Vagina (tissue), 2 donors: ENCODE results near the gene FGF22. TPM values are rescaled to one million over a fixed set of nuclear protein-coding genes. Genes with fewer than 3 reads are reported as not detected.
"Not testable (repeated sequence)": the region's sequence is repeated elsewhere in the genome, so short reads cannot be mapped to it uniquely, and the experiment has no call there.

Source experiments
- DNase-seq, 2 donors: peaks; one replicate each; pipeline ENCODE4 v3.0.0-alpha.2; 2017; ENCODE audit errors: extremely low spot score in 2 of 2
- H3K27ac ChIP-seq: fragments of 200-600 bp; sonication (generic); one replicate; pipeline ENCODE4 v1.5.1; 2019
- H3K27me3 ChIP-seq: fragments of 200-600 bp; sonication (generic); one replicate; pipeline ENCODE4 v1.5.1; 2019
- H3K36me3 ChIP-seq, 2 donors: fragments of 200-600 bp; sonication (generic); one replicate each; pipeline ENCODE4 v1.5.1; 2017 to 2019
- H3K4me1 ChIP-seq: fragments of 200-600 bp; sonication (generic); one replicate; pipeline ENCODE4 v1.5.1; 2019
- H3K4me3 ChIP-seq, 2 donors: fragments of 200-600 bp; sonication (generic); 1 replicate in 1 of 2; 2 replicates in 1 of 2; pipeline ENCODE4 v1.5.1; 2016 to 2019
- H3K9me3 ChIP-seq: fragments of 200-600 bp; sonication (generic); one replicate; pipeline ENCODE4 v1.5.1; 2019
- POLR2A ChIP-seq, 2 donors: fragments of 450-650 bp; IDR thresholded peaks; one replicate each; pipeline ENCODE4 v1.6.1; 2017; ENCODE audit warnings: antibody characterized with exemption in 2 of 2, mild to moderate bottlenecking in 2 of 2, moderate library complexity in 2 of 2
- POLR2AphosphoS5 ChIP-seq, 2 donors: sonication (generic); formaldehyde crosslinking; IDR thresholded peaks; one replicate each; pipeline ENCODE4 v1.9.0; 2017; ENCODE audit warnings: antibody characterized with exemption in 2 of 2, mild to moderate bottlenecking in 2 of 2, low read depth in 1 of 2; ENCODE audit not compliant: insufficient read depth in 1 of 2
- intact Hi-C: fragments of 100-400 bp; cut with DNase I; formaldehyde crosslinking; loops from one replicate; pipeline ENCODE4 v1.15.1; 2023
- total RNA-seq: library from RNA; depleted of rRNA; stranded (reverse); fragments of >200 nt; gene quantifications from one replicate; pipeline ENCODE4 v1.2.3, GENCODE V29; 2016
- TF ChIP-seq, protein P1 (sequence below), 3 experiments: fragments of 450-650 bp in 2 of 3; fragments of 200-600 bp in 1 of 3; sonication (generic) in 1 of 3; IDR thresholded peaks; one replicate each; pipeline ENCODE4 v1.5.1; 2017 to 2019; ENCODE audit warnings: antibody characterized with exemption in 3 of 3, mild to moderate bottlenecking in 2 of 3, moderate library complexity in 2 of 3

The FGF22 gene
- total RNA-seq, 1 donor from 2014 or later = not detected

DNA sequence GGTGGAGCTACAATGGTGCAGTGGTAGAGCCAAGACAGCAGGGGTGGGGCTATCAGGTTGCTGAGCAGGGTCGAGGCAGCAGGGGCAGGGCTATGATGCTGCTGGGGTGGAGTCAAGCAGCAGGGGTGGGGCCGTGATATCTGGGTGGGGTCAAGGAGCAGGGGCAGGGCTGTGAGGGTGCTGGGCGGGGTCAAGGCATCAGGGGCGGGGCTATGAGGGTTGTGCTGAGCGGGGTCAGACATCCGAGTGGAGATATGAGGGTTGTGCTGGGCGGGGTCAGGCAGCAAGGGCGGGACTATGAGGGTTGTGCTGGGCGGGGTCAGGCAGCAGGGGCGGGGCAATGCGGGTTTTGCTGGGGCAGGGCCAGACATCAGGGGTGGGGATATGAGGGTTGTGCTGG is 35.3 kb upstream of the FGF22 start:
- TF ChIP-seq, protein P1, sequence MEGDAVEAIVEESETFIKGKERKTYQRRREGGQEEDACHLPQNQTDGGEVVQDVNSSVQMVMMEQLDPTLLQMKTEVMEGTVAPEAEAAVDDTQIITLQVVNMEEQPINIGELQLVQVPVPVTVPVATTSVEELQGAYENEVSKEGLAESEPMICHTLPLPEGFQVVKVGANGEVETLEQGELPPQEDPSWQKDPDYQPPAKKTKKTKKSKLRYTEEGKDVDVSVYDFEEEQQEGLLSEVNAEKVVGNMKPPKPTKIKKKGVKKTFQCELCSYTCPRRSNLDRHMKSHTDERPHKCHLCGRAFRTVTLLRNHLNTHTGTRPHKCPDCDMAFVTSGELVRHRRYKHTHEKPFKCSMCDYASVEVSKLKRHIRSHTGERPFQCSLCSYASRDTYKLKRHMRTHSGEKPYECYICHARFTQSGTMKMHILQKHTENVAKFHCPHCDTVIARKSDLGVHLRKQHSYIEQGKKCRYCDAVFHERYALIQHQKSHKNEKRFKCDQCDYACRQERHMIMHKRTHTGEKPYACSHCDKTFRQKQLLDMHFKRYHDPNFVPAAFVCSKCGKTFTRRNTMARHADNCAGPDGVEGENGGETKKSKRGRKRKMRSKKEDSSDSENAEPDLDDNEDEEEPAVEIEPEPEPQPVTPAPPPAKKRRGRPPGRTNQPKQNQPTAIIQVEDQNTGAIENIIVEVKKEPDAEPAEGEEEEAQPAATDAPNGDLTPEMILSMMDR (IDR thresholded peaks at IDR 0.05) = no peak
- TF ChIP-seq POLR2AphosphoS5 (IDR thresholded peaks at IDR 0.05; ENCODE audit: insufficient read depth in 1 of 2, low read depth in 1 of 2) = no peak
- no peak for TF ChIP-seq POLR2A (IDR thresholded peaks at IDR 0.05)
- no peak overlapping the region for H3K4me3 ChIP-seq
- no peaks in the 10 kb centered on the region for H3K36me3 ChIP-seq
- H3K27ac ChIP-seq = no peak overlapping the region
- no peaks in the 10 kb centered on the region for H3K27me3 ChIP-seq
- no peaks in the 10 kb centered on the region for H3K4me1 ChIP-seq
- intact Hi-C loops = no loop called here
- H3K9me3 ChIP-seq = no peaks in the 10 kb centered on the region
- DNase-seq = no peak

DNA sequence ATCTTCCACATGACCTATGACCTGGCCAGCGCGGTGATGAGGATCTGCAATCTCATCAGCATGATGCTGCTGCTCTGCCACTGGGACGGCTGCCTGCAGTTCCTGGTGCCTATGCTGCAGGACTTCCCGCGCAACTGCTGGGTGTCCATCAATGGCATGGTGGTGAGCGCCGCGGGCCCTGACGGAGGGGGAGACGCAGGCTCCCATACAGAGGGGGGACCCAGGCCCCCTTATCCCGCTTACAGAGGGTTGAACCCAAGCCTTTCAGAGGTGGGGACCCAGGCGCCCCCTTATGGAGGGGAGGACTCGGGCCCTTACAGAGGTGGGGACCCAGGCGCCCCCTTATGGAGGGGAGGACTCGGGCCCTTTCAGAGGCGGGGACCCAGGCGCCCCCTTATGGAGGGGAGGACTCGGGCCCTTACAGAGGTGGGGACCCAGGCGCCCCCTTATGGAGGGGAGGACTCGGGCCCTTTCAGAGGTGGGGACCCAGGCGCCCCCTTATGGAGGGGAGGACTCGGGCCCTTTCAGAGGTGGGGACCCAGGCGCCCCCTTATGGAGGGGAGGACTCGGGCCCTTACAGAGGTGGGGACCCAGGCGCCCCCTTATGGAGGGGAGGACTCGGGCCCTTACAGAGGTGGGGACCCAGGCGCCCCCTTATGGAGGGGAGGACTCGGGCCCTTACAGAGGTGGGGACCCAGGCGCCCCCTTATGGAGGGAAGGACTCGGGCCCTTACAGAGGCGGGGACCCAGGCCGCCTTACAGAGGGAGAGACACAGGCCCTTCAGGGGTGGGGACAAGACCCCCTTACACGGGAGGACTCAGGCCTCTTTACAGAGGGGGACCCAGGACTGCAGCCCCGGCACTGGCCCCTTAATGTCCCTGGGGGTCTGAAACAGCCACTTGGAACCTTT is 34.4 kb upstream of the FGF22 start:
- H3K4me1 ChIP-seq, H3K4me3 ChIP-seq, H3K9me3 ChIP-seq, H3K27me3 ChIP-seq, DNase-seq, H3K36me3 ChIP-seq, intact Hi-C loops, H3K27ac ChIP-seq: not testable (repeated sequence)

DNA sequence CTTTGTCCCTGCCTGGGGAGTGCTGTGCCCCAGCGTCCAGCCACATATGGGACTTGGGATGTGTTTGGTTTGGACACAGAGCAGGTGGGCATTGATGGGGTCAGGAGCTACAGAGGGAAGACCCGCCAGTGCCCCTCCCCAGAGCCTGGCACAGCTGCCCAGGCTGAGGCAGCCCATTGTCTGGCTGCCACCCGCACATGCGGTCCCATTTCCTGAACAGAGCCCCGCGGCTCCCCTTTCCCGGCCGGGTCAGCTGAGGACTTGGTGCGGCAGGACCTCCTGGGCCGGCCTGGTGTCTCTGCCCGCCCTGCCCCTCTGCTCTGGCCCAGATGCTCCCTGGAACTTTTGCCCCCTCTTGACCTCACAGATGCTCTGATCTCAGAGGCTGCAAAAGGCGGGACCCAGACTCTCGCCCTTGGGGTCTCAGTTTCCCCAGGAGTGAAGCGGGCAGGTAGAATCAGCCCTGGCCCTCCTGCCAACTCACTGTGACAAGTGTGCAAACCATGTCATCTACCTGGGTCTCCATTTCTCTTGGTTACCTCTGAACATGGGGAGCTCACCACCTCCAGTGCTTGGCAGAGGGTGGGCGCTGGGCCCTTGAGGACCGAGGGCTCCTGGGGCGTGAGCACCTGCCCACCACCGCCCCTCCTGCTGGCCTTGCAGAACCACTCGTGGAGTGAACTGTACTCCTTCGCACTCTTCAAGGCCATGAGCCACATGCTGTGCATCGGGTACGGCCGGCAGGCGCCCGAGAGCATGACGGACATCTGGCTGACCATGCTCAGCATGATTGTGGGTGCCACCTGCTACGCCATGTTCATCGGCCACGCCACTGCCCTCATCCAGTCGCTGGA is 32.2 kb upstream of the FGF22 start:
- no peaks in the 10 kb centered on the region for H3K36me3 ChIP-seq
- no peak overlapping the region for H3K27ac ChIP-seq
- H3K27me3 ChIP-seq = no peaks in the 10 kb centered on the region
- H3K4me1 ChIP-seq = peaks cover 17% of the 10 kb centered on the region
- no peaks in the 10 kb centered on the region for H3K9me3 ChIP-seq
- intact Hi-C loops = no loop called here
- TF ChIP-seq, protein P1 (IDR thresholded peaks at IDR 0.05) = no peak
- TF ChIP-seq POLR2A (IDR thresholded peaks at IDR 0.05) (no peak), POLR2AphosphoS5 (IDR thresholded peaks at IDR 0.05; ENCODE audit: insufficient read depth in 1 of 2, low read depth in 1 of 2) (no peak)
- DNase-seq = no peak
- no peak overlapping the region for H3K4me3 ChIP-seq

DNA sequence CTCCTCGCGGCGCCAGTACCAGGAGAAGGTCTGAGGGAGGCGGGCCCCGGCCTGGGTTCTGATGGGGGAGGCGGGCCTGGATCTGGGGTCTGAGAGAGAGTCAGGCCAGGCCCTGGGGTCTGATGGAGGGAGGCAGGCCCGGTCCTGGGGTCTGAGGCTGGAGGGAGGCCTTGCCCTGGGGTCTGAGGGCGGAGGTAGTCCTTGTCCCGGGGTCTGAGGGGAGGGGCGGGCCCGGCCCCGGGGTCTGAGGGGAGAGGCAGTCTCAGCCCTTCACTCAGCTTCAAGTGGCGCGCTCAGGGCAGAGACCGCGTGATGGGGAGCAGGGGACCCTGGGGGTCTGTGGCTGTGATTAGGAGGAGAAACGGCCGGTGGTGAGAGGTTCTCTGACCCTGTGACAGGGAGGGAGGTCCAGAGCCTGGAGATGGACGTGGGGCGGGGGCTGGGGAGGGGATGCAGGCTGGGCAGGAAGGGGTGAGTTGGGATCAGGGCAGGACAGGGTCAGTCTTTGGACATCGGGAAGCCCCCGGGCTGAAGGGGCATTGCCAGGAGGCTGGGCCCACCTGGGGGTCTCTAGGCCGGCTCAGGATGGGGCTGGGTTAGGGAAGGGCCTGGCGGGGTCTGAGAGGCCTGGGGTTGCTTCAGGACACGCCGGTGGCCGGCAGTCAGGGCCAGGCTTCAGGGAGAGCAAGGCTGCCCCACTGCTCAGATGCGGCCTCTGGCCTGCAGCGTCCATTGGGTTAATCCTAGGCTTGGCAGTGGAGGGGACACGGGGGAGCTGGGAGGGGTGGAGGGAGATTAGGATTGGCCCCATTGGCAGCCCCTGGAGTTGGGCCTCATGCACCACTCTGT is 31.3 kb upstream of the FGF22 start:
- DNase-seq = no peak
- Histone ChIP-seq H3K9me3 (no peaks in the 10 kb centered on the region), H3K27ac (no peak overlapping the region)

More for the DNA sequence above, 31.3 kb upstream of the FGF22 start:
- intact Hi-C loops = no loop called here
- no peak for TF ChIP-seq POLR2AphosphoS5 (IDR thresholded peaks at IDR 0.05; ENCODE audit: insufficient read depth in 1 of 2, low read depth in 1 of 2)
- TF ChIP-seq, protein P1 (IDR thresholded peaks at IDR 0.05) = no peak
- no peak for TF ChIP-seq POLR2A (IDR thresholded peaks at IDR 0.05)
- no peak overlapping the region for H3K4me3 ChIP-seq
- no peaks in the 10 kb centered on the region for H3K36me3 ChIP-seq
- no peaks in the 10 kb centered on the region for H3K27me3 ChIP-seq
- H3K4me1 ChIP-seq = peaks cover 17% of the 10 kb centered on the region
